SIG-M5 (cell line): ENCODE results near the gene ANKRD6.

Source experiments
- DNase-seq: peaks from one replicate; lab custom pipeline; 2025; lab: John Stamatoyannopoulos, UW

ANKRD6 gene

DNA sequence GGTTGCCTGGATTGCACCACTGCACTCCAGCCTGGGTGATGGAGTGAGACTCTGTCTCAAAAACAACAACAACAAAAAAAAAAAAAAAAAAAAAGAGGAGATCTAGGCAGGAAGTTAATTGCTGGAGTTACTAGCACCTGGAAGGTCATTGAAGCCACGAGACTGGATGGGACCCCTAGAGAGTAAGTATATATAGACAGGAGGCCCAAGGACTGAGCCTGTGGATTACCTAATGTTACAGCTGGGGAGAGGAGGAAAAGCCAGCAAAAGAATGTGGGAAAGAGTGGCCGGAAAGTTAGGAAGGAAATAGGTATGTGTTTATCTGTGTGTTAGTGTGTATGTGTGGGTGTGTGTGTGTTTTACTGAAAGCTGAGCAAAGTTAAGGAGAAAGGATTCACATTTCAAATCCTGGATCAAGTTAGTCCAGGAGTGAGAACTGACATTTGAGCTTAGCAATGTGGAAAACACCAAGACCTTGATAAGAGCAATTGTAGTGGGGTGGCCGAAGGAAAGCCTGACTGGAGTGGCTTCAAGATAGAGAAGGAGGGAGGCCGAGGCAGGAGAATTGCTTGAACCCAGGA lies 38.4 kb downstream of the ANKRD6 start:
- no peak for DNase-seq

DNA sequence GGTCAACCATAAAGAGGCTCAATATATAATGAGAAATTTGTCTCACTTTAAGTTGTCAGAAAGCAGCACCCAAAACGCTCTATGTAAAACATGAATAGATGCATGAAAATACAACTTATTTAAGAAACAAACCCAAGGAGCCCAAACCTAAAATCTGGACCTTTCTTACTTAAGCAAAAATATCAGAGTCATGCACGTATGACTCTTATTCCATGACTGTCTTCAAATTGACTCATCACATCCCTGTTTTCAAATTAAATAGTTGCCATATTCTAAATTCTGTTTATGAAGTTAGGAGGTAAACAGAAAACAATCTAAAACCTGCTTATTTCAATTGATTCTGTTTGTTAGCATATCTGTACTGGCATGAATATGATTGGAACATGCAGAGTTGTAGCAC lies 42.1 kb downstream of the ANKRD6 start:
- DNase-seq: no peak

DNA sequence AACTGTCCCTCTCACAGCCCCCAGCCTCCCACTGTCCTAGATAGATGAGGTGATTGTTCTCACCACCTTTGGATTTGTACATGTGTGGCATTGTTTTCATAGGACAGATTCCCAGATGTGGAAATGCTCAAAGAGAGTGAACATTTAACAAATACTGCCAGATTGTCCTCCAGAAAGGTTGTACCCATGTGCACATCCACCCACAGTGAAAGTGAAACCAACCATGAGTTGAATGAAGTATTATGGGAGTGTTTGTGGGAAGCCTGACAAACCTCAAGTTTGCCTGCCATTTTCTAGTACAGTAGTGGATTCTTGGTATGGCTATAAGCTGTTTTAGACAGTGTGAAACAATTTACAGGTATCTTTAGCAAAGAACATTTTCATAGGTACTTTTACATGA lies 42.7 kb downstream of the ANKRD6 start:
- DNase-seq: no peak

DNA sequence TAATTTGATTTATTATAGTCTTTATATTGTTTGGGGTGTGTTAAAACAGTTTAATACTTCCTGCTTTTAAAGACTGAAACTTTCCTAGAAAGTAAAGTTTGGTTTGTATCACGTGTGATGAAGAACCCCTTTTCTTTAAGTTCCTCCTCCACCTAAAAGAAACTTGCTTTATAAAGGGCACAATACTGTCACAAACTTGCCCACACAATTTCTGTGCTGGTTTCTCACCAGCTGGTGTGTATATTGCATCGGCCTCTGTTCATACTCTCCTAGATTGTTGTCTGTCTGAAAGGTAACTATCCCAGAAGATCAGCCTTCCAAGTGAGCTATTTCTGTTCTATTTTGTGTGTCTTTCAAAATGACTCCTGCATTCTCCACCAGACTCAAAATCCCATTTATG lies 46.9 kb downstream of the ANKRD6 start:
- no peak for DNase-seq

DNA sequence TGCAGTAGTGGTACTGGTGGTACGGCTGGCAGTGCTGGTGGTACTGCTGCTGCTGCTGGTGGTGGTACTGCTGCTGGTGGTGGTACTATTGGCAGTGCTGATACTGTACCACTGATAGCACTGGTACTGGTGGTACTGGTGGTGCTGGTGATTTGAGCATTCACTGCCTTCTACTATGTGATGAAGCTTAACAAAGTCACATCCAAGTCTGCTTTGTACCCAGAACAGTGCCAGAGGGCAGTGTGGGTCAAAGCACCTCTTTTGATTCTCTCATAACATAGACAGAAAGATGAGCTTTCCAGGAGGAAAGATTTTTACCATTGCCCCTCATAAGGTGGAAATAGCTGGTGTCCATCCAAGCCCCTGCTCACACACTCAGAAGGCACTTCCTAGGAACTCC lies 48.7 kb downstream of the ANKRD6 start:
- no peak for DNase-seq

DNA sequence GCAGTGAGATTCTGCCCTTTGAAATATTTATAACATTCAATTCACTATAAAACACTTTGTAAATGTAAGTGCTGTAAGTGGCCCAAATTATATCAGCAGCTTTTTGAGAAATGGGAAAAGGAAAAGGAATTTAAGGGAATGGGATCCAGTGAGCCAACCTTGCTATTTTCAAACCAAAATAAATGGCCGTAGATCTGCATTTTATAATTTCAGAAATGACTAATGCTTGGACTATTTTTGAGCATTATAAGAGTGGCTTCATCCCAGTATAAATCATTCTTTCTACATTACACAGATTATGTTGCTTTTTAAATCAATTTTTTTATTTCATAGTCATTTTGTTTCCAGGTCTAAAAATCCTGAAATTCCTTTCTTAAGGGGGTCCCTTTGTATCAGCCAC lies 49.2 kb downstream of the ANKRD6 start:
- DNase-seq: no peak

DNA sequence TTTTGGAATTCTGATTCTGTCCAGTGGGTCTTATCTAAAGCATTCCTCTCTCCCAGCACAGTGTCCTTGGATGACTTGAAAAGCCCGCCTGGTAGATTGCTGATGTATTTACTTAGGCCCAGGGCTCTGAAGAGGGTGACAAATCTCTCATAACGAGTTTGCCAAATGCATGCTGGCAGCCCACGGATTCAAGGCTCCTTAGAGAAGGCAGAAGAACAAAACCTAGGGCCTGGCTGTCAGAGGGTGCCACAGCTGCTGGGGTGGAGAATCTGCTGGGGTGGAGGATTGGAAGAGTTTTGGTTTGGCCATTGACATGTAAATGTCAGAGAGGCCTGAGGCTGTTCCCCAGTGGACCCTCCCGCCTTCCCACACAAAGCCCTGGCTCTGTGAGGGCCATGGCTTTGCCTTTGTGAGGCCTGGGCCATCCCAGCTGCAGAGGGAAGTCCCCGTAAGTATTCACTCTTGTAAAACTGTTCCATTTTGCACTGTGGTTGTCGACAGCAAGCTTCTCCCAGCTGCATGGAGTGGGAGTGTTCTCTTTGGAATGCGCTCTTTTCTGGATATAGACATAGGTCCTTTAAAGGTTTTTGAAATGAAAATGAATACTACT lies 50.3 kb downstream of the ANKRD6 start:
- no peak for DNase-seq

DNA sequence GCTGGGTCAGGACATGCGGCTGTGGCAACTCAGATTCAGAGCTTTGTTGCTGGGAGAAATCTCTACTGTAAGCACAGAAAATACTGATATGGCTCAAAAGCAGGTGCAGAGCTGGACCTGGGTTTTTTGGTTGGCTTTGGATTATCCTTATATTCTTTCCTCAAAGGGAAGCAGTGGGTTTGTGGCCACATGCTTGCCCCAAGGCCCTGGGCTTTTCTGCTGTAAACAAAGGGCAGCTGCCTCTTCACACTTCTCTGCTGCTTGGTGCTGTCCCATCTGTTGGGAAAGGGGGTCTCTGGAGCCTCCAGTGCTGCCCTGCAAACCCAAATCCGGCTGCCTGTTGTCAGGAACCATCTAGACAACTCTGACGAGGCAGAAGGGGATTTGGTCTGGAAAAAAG lies 52.4 kb downstream of the ANKRD6 start:
- DNase-seq: no peak

DNA sequence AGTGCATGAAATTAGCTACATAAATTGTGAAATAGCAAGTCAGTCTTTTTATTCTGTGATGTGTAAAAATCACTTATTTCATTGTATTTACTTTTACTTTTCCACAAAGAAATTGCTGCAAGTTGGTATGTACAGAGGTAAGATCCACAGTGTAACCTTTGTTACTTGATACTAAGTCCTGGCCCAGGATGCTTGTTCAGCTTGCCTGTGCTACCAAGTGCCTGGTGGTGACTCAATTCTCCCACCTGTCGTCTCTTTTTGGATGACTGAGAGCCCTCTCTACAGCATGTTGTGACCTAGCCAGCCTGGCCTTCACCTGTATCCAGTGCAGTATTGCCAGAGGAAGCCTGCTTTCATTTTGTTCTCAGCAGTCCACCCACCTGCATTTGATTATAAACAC lies 54.9 kb downstream of the ANKRD6 start:
- DNase-seq: no peak

DNA sequence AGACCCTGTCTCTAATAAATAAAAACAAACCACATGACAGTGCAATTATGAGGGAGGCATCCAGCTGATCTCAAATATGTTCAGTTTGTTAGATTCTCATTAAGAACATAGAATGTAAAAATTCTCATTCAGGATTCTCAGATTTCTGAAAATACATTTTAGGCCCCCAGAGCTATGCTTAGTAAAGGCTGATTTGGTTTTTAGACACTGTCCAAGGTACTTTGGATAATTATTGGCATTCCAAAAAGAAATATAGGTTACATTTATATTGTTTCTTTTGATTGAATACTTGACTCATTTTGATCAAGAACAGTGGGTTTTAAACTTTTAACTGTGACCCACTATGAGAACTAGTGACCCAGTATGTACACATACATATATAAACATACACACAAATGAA lies 55.5 kb downstream of the ANKRD6 start:
- DNase-seq: no peak

DNA sequence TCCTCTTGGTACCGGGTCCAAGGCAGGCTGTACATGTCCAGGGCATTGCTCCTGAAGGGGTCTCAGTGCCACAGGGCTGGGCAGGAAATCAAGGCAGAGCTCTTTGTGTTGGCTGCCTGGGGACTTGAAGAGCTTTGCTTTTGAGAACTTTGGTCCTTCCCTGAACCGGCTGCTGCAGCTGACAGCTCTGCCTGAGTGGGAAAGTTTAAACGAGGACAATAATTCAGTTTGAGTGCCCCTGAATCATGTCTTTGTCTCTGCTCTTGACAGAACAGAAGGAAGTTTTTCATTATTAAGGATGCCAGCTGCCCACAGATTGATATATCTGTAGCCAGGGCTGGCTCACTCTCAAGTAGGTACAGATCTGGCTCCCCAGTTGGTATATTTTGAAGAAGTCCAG lies 56.1 kb downstream of the ANKRD6 start:
- no peak for DNase-seq

DNA sequence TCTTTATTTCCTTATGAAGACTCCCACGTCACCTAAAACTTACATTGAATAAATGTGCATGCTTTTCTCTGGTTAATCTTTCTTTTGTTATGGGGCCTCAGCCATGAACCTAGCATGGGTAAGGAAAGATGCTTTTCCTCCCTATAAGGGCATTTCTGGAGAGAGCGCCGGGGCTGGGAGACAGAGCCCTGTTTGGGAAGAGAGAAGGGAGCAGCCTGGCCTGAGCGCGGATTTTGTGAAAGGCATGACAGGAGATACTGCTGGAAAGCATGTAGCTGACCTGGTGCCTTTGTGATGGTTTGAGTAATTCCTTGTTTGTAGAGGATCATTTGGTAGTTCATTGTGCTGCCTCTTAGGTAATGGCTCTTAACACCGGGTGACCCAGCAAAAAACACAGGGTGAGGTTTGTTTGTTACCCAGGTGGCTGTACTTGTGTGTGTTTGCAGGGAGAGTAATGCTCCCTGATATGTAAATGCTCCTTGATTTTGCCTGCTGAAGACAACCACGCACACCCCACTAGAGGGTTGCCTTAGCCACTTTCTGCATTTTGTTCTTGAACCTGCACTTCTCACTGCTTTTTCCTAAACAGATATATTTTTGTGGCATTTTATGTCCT lies 59.2 kb downstream of the ANKRD6 start:
- no peak for DNase-seq

DNA sequence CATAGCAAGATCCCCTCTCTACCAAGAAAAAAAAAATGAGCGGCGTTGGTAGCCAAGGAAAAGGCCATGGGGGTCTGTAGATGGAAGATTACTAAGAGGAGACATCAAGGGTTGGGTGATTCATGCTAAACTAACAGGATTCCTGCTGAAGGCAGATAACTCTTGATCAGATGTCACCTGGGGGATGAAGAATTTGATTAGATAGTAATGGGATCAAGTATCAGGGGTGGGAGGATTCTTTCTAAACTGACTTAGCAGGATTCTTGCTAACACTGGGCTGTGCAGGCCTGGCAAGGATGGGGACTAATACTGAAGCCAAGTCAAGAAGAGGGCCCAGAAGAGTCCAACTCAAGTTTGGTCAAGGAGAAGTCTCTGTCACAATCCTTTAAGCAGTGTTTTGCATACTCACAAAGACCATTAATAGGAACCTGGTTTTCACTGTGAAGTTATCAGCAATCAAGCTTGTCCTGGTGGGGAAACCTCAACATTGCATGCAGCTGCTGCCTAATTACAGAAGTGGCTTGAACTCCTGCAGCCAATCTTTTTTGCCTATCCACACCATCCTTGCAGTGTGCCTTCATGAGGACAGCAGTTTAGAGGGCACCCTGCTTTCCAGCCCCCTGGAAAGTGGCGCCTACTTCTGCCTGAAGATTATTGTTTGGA lies 61.3 kb downstream of the ANKRD6 start:
- DNase-seq: no peak

DNA sequence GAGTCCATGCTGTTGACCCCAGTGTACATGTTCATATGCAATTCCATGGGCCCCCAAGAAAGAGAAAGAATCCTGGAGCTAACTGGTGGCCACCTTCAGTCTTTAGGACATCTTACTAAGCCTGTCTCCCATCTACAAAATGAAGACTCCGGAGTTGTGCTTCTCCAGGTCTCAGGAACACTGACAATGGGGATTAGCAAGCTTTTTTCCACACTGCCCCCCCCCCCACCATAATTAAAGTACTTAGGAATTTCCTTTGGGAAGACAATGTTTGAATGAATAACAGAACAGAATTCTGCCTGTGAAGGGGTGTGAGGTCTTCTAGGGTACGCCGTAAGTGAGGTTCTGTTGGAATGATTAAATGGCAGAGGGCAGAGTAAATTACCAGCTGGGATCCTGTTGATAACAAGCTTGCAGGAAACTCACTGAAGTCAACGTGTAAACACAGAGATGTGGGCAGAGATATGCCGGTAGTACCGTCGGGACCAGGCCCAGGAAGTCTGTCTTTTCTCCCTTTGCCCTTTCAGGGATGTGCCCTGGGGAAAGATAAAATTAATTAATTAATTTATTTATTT lies 63.1 kb downstream of the ANKRD6 start:
- no peak for DNase-seq

DNA sequence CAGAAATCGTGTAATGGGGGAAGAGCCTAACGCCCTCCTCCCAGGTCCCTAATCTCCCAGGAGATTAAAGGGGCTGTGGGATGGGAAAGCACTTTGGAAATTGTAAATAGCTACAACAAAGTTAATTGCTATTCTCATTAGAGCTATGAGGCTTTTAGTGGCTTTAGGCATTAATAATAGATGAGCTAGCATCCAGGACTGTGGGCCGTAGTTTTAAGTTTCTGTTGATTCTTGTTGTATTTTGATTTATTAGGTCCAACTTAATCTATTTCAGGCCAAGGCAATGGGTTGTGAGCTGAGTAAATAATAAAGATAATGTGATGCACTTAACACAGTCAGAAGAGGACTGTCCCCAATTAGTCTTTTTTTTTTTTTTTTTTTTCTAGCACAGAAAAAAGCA lies 67.7 kb downstream of the ANKRD6 start:
- DNase-seq: no peak

DNA sequence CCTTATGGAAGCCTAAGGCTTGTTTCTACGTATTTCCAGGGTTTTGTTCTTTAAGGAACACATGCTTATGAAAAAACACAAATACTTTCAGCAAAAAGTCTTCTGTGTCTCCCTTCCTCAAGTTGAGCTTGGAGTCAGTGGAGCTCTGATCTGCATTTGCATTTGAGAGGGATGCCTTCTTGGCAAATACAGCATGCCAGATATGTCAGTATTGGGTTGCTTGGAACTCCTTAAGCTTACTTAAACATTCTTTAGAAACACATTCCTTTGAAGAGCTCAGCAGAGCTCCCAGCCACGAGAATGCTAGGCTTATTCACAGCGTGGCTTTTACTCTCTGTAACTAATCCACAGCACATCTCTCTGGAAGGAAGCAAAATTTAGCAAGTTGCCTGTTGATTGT lies 68.3 kb downstream of the ANKRD6 start:
- no peak for DNase-seq

DNA sequence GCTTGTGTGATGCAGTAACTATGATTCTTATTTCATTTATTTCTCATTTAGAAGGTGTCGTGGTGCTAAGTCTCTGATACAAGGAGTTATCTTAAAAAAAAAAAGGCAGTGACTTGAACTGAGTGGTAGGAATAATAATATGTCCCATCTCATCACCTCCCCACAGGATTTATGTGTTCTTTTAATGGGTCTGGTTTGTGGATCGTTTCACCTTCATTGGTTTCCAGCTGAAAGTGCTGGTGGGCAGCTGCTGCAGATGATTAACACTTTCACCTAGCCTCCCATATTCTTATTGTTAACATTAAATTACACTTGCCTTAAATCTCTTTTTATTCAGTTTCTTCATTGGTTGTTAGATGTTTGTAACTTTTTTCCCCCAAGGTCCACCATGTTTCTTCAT lies 68.8 kb downstream of the ANKRD6 start:
- DNase-seq: no peak

DNA sequence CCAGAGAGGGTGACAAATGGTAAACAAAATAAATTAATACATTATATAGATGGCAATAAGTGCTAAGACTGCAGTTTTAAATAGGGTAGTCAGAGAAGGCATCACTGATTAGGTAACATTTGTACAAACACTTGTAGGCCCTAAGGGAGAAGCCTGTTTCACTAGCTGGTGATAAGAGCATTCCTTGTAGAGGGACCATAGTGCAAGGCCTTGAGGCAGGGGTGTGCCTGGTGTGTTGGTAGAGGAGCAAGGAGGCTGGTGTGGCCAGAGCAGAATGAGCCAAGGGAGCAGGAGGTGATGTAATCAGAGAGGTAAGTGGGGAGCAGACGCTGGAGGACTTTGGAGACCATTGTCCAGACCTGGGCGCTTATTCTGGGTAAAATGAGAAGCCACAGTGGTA lies 70.7 kb downstream of the ANKRD6 start:
- no peak for DNase-seq

DNA sequence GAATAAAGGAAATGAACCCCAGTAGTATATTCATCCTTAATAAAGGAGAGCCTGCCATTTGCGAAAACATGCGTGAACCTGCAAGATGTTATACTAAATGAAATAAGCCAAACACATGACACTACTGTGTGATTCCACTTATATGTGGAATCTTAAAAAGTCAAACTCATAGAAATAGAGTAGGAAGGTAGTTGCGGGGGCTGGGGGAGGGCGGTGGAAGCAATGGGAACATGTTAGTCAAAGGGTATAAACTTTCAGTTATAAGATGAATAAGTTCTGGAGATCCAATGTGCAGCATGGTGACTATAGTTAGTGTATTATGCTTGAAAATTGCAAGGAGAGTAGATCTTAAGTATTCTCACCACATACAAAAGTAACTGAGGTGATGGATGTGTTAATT lies 72.9 kb downstream of the ANKRD6 start:
- no peak for DNase-seq

DNA sequence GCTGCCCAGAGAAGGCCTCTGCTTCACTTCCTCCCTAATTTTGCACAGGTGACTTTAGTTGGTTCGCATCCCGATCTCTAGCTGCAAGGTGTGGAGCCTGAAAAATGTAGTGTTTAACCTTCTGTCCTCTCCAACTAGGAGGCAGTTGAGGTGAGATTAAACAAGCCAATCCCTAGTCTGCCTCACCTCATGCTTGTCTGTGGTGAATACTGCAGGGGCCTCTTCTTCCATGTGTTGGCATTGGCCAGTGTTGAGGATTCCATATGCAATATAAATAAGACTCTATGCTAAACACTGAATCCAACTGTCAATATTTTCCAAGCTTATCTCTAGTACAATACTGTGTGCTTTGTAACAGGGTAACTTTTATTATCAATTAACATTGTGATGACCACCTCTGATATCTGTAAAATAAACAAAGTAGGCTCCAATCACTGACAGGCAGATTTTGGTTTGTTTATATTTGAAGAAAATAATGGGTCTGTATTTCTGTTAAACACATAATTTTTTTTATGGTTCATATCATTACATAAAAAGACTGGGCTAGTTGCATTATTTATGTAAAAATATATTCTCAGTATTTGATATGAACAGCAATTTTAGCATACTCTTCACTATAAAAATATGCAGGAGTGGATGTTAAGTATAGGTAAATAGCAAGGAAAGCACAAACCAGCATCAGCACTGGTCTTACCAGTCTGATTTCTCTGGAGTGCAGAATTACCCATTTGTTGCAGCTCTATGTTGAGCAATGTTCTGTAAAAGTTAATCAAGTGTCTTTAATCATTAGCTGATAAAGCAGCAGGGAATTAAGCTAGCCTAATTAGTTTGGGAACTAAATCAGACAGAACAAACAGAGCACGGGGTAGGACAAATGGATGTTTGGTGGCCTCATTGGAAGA lies 74.0 kb downstream of the ANKRD6 start:
- no peak for DNase-seq

DNA sequence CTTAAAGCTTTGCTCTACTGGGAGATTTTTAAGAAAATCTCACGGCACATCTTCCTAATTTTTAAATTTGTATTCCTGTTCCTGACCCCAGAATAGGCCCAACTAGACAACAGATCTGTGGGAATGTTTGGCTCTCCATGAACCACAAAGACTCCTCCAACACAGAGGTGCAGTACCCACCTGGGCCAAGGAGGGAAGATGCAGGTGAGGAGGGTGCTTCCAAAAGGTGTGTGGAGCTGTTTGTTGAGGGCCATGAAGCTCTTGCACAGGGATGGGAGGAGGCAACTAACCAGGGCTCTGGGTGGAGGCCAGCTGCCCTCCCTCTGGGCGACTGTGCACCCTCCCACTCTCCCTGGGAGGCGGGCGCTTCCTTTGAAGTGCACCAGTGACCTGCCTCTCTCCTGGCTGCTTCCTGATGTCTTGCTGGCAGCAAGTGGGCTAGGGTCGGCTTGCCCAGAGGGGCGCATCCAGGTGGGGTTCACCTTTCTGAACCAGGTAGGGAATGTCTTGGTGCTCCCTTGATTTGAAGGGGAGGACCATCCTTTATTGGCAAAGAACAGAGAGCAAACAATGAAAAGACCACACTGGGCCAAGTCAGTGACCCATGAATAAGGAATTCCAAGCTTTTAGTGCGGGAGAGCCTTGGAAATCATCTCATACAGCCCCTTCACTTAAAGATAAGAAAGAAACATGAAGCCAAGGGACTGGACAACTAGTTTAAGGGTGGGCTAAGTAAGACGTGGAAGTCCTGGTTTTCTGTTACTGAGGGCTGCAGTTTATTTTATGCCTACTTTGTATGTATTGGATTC lies 76.0 kb downstream of the ANKRD6 start:
- DNase-seq: no peak
